ENCODE results near the gene SLC7A6. TPM values are rescaled to one million over a fixed set of nuclear protein-coding genes. Genes with fewer than 3 reads are reported as not detected.
A peak's percentile ranks its signal among the peaks of the same experiment; 100 is the strongest.

SLC7A6 gene
- total RNA-seq, 1 donor from 2014 or later, result 44.2 TPM

DNA sequence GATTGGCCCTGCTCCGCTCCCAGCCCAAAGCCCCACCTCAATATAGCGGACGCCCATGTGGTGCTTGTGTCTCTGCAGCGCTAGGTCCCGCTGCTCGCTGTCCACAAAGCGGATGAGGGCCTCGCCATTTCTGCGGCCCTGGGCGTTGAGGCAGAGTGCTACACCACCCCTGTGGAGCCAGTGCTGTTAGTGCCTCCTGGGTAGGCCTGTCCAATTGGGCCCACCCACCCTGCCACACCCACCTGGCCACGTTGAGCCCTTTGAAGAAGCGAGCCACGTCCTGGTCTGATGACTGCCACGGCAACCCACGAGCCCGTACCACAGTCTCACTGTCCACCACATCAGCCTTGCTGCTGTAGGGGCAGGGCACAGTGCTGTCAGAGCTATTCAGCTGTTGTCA is 32.0 kb upstream of the SLC7A6 start:
- H3K36me3 ChIP-seq, result no peaks in the 10 kb centered on the region
- H3K27me3 ChIP-seq (ENCODE audit: low read depth), result no peaks in the 10 kb centered on the region
- intact Hi-C loops (cut with micrococcal nuclease), result no loop called here
- TF ChIP-seq, protein P1, sequence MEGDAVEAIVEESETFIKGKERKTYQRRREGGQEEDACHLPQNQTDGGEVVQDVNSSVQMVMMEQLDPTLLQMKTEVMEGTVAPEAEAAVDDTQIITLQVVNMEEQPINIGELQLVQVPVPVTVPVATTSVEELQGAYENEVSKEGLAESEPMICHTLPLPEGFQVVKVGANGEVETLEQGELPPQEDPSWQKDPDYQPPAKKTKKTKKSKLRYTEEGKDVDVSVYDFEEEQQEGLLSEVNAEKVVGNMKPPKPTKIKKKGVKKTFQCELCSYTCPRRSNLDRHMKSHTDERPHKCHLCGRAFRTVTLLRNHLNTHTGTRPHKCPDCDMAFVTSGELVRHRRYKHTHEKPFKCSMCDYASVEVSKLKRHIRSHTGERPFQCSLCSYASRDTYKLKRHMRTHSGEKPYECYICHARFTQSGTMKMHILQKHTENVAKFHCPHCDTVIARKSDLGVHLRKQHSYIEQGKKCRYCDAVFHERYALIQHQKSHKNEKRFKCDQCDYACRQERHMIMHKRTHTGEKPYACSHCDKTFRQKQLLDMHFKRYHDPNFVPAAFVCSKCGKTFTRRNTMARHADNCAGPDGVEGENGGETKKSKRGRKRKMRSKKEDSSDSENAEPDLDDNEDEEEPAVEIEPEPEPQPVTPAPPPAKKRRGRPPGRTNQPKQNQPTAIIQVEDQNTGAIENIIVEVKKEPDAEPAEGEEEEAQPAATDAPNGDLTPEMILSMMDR (IDR thresholded peaks at IDR 0.05; ENCODE audit: borderline replicate concordance), result no peak
- no peaks in the 10 kb centered on the region for H3K9me3 ChIP-seq (replicated peaks)
- H3K4me3 ChIP-seq, result no peak overlapping the region
- peaks cover 39% of the 10 kb centered on the region for H3K4me1 ChIP-seq
- DNase-seq, result no peak
- no peak overlapping the region for H3K27ac ChIP-seq (replicated peaks)

DNA sequence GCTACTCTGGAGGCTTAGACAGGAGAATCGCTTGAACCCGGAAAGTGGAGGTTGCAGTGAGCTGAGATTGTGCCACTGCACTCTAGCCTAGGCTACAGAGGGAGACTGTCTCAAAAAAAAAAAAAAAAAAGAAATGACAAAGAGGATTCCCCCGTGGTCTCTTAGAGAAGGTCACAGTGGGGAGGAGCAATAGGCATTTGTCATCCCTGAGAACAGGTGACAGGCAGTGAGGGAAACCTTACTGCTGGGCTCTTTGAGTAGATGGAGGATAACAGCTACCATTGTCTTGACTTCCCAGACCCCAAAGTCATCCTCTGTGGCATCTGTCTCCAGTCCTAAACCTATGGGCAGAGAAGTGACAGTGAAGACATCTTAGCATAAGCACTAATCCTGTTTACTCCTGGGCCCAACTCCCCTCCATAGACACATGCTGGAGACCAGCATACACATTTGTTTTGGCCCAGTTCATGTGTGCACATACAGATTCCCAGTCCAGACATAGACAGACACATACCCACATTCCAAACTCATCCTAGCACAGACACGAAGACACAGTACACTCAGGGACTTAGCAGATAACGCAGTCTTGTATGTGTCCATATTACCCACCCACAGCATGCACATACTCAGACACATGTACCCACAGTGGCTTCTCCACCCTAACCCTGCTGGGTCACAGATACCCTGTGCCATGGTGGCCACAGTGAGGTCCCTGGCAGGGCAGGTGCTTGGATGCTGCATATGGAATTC is 31.1 kb upstream of the SLC7A6 start:
- TF ChIP-seq, protein P1 (IDR thresholded peaks at IDR 0.05; ENCODE audit: borderline replicate concordance), result no peak
- no peaks in the 10 kb centered on the region for H3K27me3 ChIP-seq (ENCODE audit: low read depth)
- DNase-seq, result no peak
- no peak overlapping the region for H3K27ac ChIP-seq (replicated peaks)
- intact Hi-C loops (cut with micrococcal nuclease), result no loop called here
- H3K4me3 ChIP-seq, result no peak overlapping the region
- no peaks in the 10 kb centered on the region for H3K9me3 ChIP-seq (replicated peaks)
- no peaks in the 10 kb centered on the region for H3K36me3 ChIP-seq
- peaks cover 35% of the 10 kb centered on the region for H3K4me1 ChIP-seq

DNA sequence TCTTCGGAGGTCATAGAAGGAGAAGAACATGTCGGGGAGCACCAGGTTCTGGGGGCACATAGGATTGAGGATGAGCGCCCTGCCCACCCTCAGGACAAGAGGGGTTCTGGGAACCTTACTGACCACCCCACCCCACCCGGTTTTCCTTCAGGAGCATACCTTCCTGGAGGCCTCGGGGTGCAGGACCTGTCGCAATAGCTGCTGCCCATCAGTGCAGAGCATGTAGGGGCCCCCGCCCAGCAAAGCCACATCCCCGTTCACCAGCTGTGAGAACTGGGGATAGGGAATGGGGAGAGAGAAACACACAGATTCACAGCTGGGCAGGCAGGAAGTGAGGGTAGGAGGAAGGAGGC is 30.5 kb upstream of the SLC7A6 start:
- Histone ChIP-seq H3K4me3 (no peak overlapping the region), H3K27me3 (ENCODE audit: low read depth) (no peaks in the 10 kb centered on the region), H3K36me3 (no peaks in the 10 kb centered on the region), H3K9me3 (replicated peaks) (no peaks in the 10 kb centered on the region), H3K4me1 (peaks cover 31% of the 10 kb centered on the region), H3K27ac (replicated peaks) (no peak overlapping the region)
- no peak for DNase-seq
- intact Hi-C loops (cut with micrococcal nuclease), result no loop called here
- TF ChIP-seq, protein P1 (IDR thresholded peaks at IDR 0.05; ENCODE audit: borderline replicate concordance), result no peak

DNA sequence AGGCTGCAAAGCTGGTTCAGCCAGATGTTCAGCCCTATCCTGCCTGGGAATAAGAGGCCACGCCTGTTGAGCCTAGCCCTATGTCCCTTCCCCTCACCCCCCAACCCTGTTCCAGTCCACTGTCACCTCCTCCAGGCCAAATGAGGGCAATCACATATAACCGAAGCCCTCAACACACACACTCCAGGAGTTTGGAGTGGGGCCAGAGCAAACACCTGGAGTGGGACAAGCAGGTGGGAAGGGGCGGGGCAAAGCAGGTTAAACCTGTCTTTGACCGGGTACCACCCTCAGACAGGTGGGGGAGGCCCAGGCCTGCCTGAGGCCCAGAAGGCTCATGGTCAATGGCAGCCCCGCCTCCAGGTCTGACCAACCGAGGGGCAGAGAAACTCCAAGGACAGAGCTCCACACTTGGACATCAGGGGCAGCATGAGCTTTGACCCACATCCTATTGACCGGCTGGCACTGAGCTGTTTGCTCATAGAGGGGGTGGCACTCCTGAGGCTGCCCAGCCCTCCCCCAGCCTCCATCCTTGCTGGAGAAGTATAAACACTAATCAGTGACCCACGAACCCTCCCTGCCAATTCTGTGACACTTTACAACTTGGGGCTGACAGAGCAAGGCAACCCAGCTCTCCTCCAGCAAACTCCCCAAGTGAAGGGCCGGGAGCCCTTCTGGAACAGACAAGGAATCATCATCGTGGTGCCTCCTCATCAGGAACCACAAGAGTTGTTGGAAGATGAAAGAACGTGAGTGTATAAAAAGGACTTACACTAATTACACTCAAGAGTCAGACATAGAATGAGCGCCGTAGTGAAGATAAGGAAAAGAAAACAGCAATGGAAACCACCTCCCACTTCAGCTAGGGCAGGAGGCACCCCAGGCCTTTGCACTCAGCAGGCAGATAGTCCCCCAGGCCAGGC is 29.9 kb upstream of the SLC7A6 start:
- no peak overlapping the region for H3K27ac ChIP-seq (replicated peaks)
- no peak for DNase-seq
- H3K4me1 ChIP-seq, result peaks cover 26% of the 10 kb centered on the region
- intact Hi-C loops (cut with micrococcal nuclease), result loop anchor here (5.0 kb wide), 1 partner anchor 992 kb away; no protein-coding TSS in a partner anchor
- TF ChIP-seq, protein P1 (IDR thresholded peaks at IDR 0.05; ENCODE audit: borderline replicate concordance), result no peak
- H3K9me3 ChIP-seq (replicated peaks), result no peaks in the 10 kb centered on the region
- no peaks in the 10 kb centered on the region for H3K36me3 ChIP-seq
- no peaks in the 10 kb centered on the region for H3K27me3 ChIP-seq (ENCODE audit: low read depth)
- H3K4me3 ChIP-seq, result no peak overlapping the region

DNA sequence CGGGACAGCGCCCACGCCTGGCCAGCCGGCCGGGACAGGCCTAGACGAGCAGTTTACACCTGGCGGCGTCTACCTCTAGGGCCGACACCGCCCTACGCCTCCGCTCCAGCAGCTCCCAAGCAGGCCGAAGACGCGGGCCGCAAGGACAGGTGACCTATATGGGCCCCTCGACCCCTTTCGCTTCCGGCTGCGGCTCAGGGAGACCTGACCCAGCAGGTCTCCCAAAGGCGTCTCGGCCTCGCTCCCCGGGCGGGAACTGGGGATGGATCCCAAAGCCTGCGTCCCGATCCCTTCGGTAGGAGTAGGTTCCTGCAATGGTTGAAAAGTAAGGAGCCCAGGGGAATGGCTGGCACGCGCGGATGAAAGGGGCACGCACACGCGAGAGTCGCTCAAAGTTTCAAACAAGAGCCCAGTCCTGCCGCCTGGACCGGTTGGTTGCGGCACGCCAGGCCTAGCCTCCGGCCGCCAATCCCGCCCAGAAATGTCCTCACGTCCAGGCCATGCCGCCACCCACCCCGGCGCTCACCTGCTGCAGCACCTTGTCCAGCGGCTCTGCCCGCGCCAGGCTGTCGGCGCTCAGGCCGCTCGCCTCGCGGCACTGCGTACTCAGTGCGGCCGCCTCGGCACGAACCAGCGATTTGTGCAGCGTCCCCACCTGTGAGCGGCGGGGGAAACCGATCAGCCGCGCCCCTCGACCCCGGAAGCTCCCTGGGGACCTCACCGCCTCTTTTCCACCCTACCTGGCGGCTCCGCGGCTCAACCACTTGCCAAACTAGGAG is 29.0 kb upstream of the SLC7A6 start:
- H3K36me3 ChIP-seq, result no peaks in the 10 kb centered on the region
- H3K4me3 ChIP-seq, result peak overlapping the region; percentile 74
- H3K9me3 ChIP-seq (replicated peaks), result no peaks in the 10 kb centered on the region
- H3K27ac ChIP-seq (replicated peaks), result peak overlapping the region; percentile 17
- TF ChIP-seq, protein P1 (IDR thresholded peaks at IDR 0.05; ENCODE audit: borderline replicate concordance), result no peak
- intact Hi-C loops (cut with micrococcal nuclease), result loop anchor here (5.0 kb wide), 1 partner anchor 993 kb away; no protein-coding TSS in a partner anchor
- DNase-seq, result no peak
- peaks cover 34% of the 10 kb centered on the region for H3K4me1 ChIP-seq
- H3K27me3 ChIP-seq (ENCODE audit: low read depth), result no peaks in the 10 kb centered on the region
